Peyer's patch (tissue), 4 donors: Measurements from ENCODE around the gene PPARGC1A. TPM values are rescaled to one million over a fixed set of nuclear protein-coding genes. Genes with fewer than 3 reads are reported as not detected.

ENCODE experiments used
- DNase-seq, 3 donors: peaks; one replicate each; pipeline ENCODE4 v3.0.0-alpha.2; 2017 to 2019
- H3K27ac ChIP-seq, 4 donors: fragments of 200-600 bp; sonication (generic); one replicate each; pipeline ENCODE4 v1.5.1; 2016 to 2019
- H3K27me3 ChIP-seq, 2 donors: fragments of 200-600 bp; sonication (generic); one replicate each; pipeline ENCODE4 v1.5.1; 2019
- H3K36me3 ChIP-seq, 3 donors: fragments of 200-600 bp; sonication (generic); one replicate each; pipeline ENCODE4 v1.5.1; 2016 to 2019
- H3K4me1 ChIP-seq, 4 donors: fragments of 200-600 bp; sonication (generic); one replicate each; pipeline ENCODE4 v1.5.1; 2016 to 2019
- H3K4me3 ChIP-seq, 4 donors: fragments of 200-600 bp; sonication (generic); 1 replicate in 3 of 4; 2 replicates in 1 of 4; pipeline ENCODE4 v1.5.1; 2016 to 2019; ENCODE audit warnings: mild to moderate bottlenecking in 1 of 4
- H3K9me3 ChIP-seq, 4 donors: fragments of 200-600 bp; sonication (generic); one replicate each; pipeline ENCODE4 v1.5.1; 2016 to 2019; ENCODE audit warnings: mild to moderate bottlenecking in 1 of 4
- POLR2A ChIP-seq, 2 donors: fragments of 450-650 bp; IDR thresholded peaks; one replicate each; pipeline ENCODE4 v1.5.1; 2017; ENCODE audit warnings: antibody characterized with exemption in 2 of 2, mild to moderate bottlenecking in 2 of 2, moderate library complexity in 2 of 2
- total RNA-seq, 4 donors: library from RNA; depleted of rRNA; stranded (reverse); fragments of >200 nt; gene quantifications; one replicate each; pipeline ENCODE4 v1.1.0, GENCODE V29; 2016
- TF ChIP-seq, protein P1 (sequence below), 6 experiments: fragments of 450-650 bp in 4 of 6; fragments of 200-600 bp in 2 of 6; sonication (generic) in 1 of 6; IDR thresholded peaks; one replicate each; pipeline ENCODE4 v1.5.1; 2017 to 2019; ENCODE audit warnings: antibody characterized with exemption in 6 of 6, mild to moderate bottlenecking in 3 of 6, moderate library complexity in 1 of 6

The PPARGC1A gene
- total RNA-seq, 4 donors from 2014 or later: 53.6 to 106 (median 66.0) TPM

GRCh38 chr4:23889391-23889790 lies 456 bp downstream of the PPARGC1A start:
- H3K9me3 ChIP-seq: no peaks in the 10 kb centered on the region
- H3K27me3 ChIP-seq: no peaks in the 10 kb centered on the region
- no peak for DNase-seq
- no peaks in the 10 kb centered on the region for H3K36me3 ChIP-seq
- no peak for TF ChIP-seq POLR2A (IDR thresholded peaks at IDR 0.05)
- TF ChIP-seq, protein P1, sequence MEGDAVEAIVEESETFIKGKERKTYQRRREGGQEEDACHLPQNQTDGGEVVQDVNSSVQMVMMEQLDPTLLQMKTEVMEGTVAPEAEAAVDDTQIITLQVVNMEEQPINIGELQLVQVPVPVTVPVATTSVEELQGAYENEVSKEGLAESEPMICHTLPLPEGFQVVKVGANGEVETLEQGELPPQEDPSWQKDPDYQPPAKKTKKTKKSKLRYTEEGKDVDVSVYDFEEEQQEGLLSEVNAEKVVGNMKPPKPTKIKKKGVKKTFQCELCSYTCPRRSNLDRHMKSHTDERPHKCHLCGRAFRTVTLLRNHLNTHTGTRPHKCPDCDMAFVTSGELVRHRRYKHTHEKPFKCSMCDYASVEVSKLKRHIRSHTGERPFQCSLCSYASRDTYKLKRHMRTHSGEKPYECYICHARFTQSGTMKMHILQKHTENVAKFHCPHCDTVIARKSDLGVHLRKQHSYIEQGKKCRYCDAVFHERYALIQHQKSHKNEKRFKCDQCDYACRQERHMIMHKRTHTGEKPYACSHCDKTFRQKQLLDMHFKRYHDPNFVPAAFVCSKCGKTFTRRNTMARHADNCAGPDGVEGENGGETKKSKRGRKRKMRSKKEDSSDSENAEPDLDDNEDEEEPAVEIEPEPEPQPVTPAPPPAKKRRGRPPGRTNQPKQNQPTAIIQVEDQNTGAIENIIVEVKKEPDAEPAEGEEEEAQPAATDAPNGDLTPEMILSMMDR (IDR thresholded peaks at IDR 0.05): no peak
- H3K4me1 ChIP-seq: peaks cover 0 to 4% (median 0%) of the 10 kb centered on the region in 4 donors
- peak overlapping the region; percentile 2 to 61 (median 45) for H3K4me3 ChIP-seq
- H3K27ac ChIP-seq: peak overlapping the region in 3 of 4 donors; percentile 57 to 78 (median 77)

GRCh38 chr4:23888421-23889319 lies 1.2 kb downstream of the PPARGC1A start:
- peak in 2 of 3 donors; percentile 51 to 64 for DNase-seq
- H3K36me3 ChIP-seq: no peaks in the 10 kb centered on the region
- H3K9me3 ChIP-seq: no peaks in the 10 kb centered on the region
- peak overlapping the region; percentile 3 to 78 (median 67) for H3K27ac ChIP-seq
- H3K27me3 ChIP-seq: no peaks in the 10 kb centered on the region
- TF ChIP-seq POLR2A (IDR thresholded peaks at IDR 0.05): peak in 1 of 2 donors; percentile 11
- TF ChIP-seq, protein P1 (IDR thresholded peaks at IDR 0.05): no peak
- H3K4me1 ChIP-seq: peaks cover 0 to 4% (median 0%) of the 10 kb centered on the region in 4 donors
- peak overlapping the region; percentile 2 to 61 (median 45) for H3K4me3 ChIP-seq

GRCh38 chr4:23887989-23888388 lies 1.9 kb downstream of the PPARGC1A start:
- Histone ChIP-seq H3K4me1 (peaks cover 0 to 4% (median 0%) of the 10 kb centered on the region in 4 donors), H3K27me3 (no peaks in the 10 kb centered on the region), H3K27ac (peak overlapping the region in 2 of 4 donors; percentile 77 to 78), H3K9me3 (no peaks in the 10 kb centered on the region), H3K4me3 (peak overlapping the region in 3 of 4 donors; percentile 31 to 61 (median 59)), H3K36me3 (no peaks in the 10 kb centered on the region)
- TF ChIP-seq, protein P1 (IDR thresholded peaks at IDR 0.05): no peak
- TF ChIP-seq POLR2A (IDR thresholded peaks at IDR 0.05): no peak
- DNase-seq: peak in 1 of 3 donors; percentile 52

- DNase-seq: no peak
- TF ChIP-seq POLR2A (IDR thresholded peaks at IDR 0.05): no peak
- TF ChIP-seq, protein P1 (IDR thresholded peaks at IDR 0.05): no peak
- peaks cover 0 to 4% (median 0%) of the 10 kb centered on the region in 4 donors for H3K4me1 ChIP-seq
- no peaks in the 10 kb centered on the region for H3K27me3 ChIP-seq
- H3K27ac ChIP-seq: peak overlapping the region in 1 of 4 donors; percentile 78
- peak overlapping the region in 1 of 4 donors; percentile 61 for H3K4me3 ChIP-seq
- H3K9me3 ChIP-seq: no peaks in the 10 kb centered on the region
- no peaks in the 10 kb centered on the region for H3K36me3 ChIP-seq
Measured at GRCh38 chr4:23887173-23887572, 2.7 kb downstream of the PPARGC1A start.

DNA sequence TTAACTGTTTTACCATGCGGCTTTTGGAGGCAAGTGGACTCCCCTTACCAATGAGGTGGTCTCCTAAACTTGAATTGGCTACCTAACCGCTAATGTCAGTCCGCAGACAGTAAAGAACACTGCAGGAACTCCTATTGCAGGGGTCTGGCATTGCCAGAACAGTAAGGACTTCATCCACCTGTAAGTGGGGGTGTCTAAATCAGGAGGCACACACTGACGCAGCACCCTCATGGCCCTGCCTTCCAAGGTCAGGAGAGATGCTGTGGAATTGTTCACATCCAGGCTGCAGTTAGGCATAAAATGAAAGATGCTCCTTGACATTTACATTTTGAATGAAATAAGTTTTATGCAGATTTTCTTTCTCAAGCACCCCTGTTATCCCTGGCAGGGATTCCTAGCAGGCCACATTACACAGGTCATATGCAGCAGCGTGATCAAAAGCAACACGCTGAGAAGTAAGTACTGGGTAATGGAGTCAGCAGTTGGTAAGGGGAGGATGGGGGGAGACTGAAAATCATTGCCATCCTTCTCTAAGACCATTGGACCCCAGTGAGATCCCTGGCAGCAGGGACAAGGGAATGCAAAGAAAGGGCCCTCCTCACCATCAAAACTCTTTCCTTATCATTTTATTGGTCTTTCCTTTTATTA lies 3.8 kb downstream of the PPARGC1A start:
- TF ChIP-seq POLR2A (IDR thresholded peaks at IDR 0.05): no peak
- TF ChIP-seq, protein P1 (IDR thresholded peaks at IDR 0.05): no peak
- H3K36me3 ChIP-seq: no peaks in the 10 kb centered on the region
- no peak for DNase-seq
- H3K27ac ChIP-seq: no peak overlapping the region
- H3K4me3 ChIP-seq: no peak overlapping the region
- no peaks in the 10 kb centered on the region for H3K9me3 ChIP-seq
- H3K27me3 ChIP-seq: no peaks in the 10 kb centered on the region
- peaks cover 0 to 4% (median 0%) of the 10 kb centered on the region in 4 donors for H3K4me1 ChIP-seq
